ENCODE measurements around the gene OSBPL7. TPM values are rescaled to one million over a fixed set of nuclear protein-coding genes. Genes with fewer than 3 reads are reported as not detected.

OSBPL7 gene
- total RNA-seq, 1 experiment from 2014 or later: 20.5 TPM

DNA sequence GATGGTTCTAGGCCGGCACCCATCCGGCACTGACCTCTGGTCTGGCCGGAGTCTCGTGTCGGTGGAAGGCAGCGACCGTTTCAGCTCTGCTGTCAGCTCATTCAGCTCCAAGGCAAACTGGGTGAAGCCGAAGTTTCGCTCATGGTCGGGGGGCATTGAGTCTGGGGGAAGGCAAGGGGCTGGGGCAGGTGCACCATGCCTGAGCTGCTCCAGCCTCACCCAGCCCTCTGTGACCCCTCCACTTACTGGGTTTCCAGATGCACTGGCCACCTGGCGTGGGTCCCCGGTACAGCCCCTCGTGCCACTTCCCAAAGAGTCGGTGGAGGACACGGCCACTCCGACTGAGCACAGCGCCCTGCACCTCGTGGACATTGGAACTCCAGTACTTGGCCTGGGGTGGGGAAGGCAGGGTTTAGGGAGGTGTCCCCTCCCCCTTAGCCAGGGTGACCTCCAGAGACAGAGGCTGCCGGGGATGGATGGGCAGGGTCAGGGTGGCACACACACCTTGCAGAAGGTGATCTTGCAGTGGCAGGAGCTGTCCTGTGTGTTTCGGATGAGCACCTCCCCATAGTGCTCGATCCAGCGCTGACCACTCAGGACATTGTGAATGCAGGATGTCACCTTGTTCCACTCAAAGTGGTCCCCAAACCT lies 12.6 kb downstream of the OSBPL7 start (continued):
- TF ChIP-seq REST (IDR thresholded peaks at IDR 0.05; ENCODE audit: low read depth): no peak

- intact Hi-C loops (cut with micrococcal nuclease): no loop called here
- no peak overlapping the region for H3K9ac ChIP-seq (ENCODE audit: low read length)
- peaks cover 7% of the 10 kb centered on the region; the same call in 1 of the 2 replicates for H3K27me3 ChIP-seq (ENCODE audit: insufficient read depth, low read length)
- no peak for TF ChIP-seq FOSL1 (IDR thresholded peaks at IDR 0.05; ENCODE audit: low read depth)
- no peak for TF ChIP-seq SRF (IDR thresholded peaks at IDR 0.05; ENCODE audit: low read depth)
- TF ChIP-seq RAD21 (IDR thresholded peaks at IDR 0.05; ENCODE audit: low read depth): no peak
- no peak for TF ChIP-seq JUND (IDR thresholded peaks at IDR 0.05)
- TF ChIP-seq, protein P1, sequence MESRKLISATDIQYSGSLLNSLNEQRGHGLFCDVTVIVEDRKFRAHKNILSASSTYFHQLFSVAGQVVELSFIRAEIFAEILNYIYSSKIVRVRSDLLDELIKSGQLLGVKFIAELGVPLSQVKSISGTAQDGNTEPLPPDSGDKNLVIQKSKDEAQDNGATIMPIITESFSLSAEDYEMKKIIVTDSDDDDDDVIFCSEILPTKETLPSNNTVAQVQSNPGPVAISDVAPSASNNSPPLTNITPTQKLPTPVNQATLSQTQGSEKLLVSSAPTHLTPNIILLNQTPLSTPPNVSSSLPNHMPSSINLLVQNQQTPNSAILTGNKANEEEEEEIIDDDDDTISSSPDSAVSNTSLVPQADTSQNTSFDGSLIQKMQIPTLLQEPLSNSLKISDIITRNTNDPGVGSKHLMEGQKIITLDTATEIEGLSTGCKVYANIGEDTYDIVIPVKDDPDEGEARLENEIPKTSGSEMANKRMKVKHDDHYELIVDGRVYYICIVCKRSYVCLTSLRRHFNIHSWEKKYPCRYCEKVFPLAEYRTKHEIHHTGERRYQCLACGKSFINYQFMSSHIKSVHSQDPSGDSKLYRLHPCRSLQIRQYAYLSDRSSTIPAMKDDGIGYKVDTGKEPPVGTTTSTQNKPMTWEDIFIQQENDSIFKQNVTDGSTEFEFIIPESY (IDR thresholded peaks at IDR 0.05; ENCODE audit: extremely low read depth, insufficient replicate concordance, low read length): no peak
- no peak for TF ChIP-seq ELF1 (IDR thresholded peaks at IDR 0.05; ENCODE audit: borderline replicate concordance, low read depth)
- TF ChIP-seq YY1 (IDR thresholded peaks at IDR 0.05; ENCODE audit: extremely low read depth, insufficient replicate concordance, low read depth, low read length): no peak
- no peak for TF ChIP-seq EZH2phosphoT487 (IDR thresholded peaks at IDR 0.05; ENCODE audit: borderline replicate concordance)
- TF ChIP-seq CBX3 (IDR thresholded peaks at IDR 0.05; ENCODE audit: low read depth): no peak
- TF ChIP-seq EZH2 (IDR thresholded peaks at IDR 0.05): no peak
- TF ChIP-seq CEBPB (IDR thresholded peaks at IDR 0.05; ENCODE audit: low read depth): no peak
- no peak for TF ChIP-seq TCF7L2 (IDR thresholded peaks at IDR 0.05; ENCODE audit: borderline replicate concordance, extremely low read depth, insufficient read depth, insufficient read length)
- no peak for TF ChIP-seq SIN3A (IDR thresholded peaks at IDR 0.05; ENCODE audit: low read depth)
- TF ChIP-seq REST (IDR thresholded peaks at IDR 0.05; ENCODE audit: low read depth): no peak
- H3K27ac ChIP-seq (ENCODE audit: low read depth, low read length): no peak overlapping the region
- CTCF ChIA-PET: no interaction called here
- no peak overlapping the region for H3K4me3 ChIP-seq (replicated peaks in 1 of 2; ENCODE audit: low read depth in 1 of 2, low read length in 2 of 2)
- no peak overlapping the region for H3K4me2 ChIP-seq (ENCODE audit: low read length)
- RAD21 ChIA-PET (ENCODE audit: low non-redundant PET in 1 of 2, low total read pairs in 2 of 2, uncharacterized antibody in 2 of 2, unreplicated experiment in 2 of 2): no interaction called here
- ATAC-seq: no peak
- no peak overlapping the region for H2AFZ ChIP-seq (ENCODE audit: low read depth, low read length, poor library complexity, severe bottlenecking)
- POLR2A ChIA-PET: no interaction called here
- no peaks in the 10 kb centered on the region for H3K9me2 ChIP-seq (ENCODE audit: insufficient read depth)
- DNase-seq (ENCODE audit: low read depth, low spot score): no peak
- H3K79me2 ChIP-seq (ENCODE audit: insufficient read depth, low read length): no peaks in the 10 kb centered on the region
- BruUV-seq (replicated peaks): no TSS peak
- peaks cover 11% of the 10 kb centered on the region in 2 experiments; a peak in 2 of 4 replicates for H3K36me3 ChIP-seq (ENCODE audit: control insufficient read depth in 1 of 2, insufficient read depth in 2 of 2, low read length in 2 of 2)
- H4K20me1 ChIP-seq (ENCODE audit: insufficient read depth): no peaks in the 10 kb centered on the region
- H3K9me3 ChIP-seq (ENCODE audit: control insufficient read depth in 1 of 2, insufficient read depth in 1 of 2, low read depth in 1 of 2, low read length in 2 of 2): no peaks in the 10 kb centered on the region
- H3K4me1 ChIP-seq (ENCODE audit: control insufficient read depth in 1 of 2, insufficient read depth in 2 of 2, low read length in 2 of 2): peaks cover 25 to 32% of the 10 kb centered on the region in 2 experiments
Measured at GRCh38 chr17:47808036-47808829, 13.4 kb downstream of the OSBPL7 start.

Data from HCT116 (cell line).